ENCODE measurements around the gene CCT8L2. TPM values are rescaled to one million over a fixed set of nuclear protein-coding genes. Genes with fewer than 3 reads are reported as not detected.
"Not testable (repeated sequence)": the region's sequence is repeated elsewhere in the genome, so short reads cannot be mapped to it uniquely, and the experiment has no call there.

The CCT8L2 gene, protein sequence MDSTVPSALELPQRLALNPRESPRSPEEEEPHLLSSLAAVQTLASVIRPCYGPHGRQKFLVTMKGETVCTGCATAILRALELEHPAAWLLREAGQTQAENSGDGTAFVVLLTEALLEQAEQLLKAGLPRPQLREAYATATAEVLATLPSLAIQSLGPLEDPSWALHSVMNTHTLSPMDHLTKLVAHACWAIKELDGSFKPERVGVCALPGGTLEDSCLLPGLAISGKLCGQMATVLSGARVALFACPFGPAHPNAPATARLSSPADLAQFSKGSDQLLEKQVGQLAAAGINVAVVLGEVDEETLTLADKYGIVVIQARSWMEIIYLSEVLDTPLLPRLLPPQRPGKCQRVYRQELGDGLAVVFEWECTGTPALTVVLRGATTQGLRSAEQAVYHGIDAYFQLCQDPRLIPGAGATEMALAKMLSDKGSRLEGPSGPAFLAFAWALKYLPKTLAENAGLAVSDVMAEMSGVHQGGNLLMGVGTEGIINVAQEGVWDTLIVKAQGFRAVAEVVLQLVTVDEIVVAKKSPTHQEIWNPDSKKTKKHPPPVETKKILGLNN
- total RNA-seq (not detected), polyA plus RNA-seq (0.02 TPM)
- long read RNA-seq, donor 1 = 0 reads
- long read RNA-seq, donor 2 = 0 reads
- long read RNA-seq, donor 3, partial matches to known transcripts = 0 of 1 reads
- long read RNA-seq, donor 3, other reads (novel, unspliced or antisense) = 0 of 1 reads
- long read RNA-seq, donor 4 = 0 reads
- long read RNA-seq, donor 5 = 0 reads
- long read RNA-seq, donor 6 = 0 reads
- long read RNA-seq, donor 7 = 0 reads
- long read RNA-seq, donor 8 = 0 reads
- long read RNA-seq, donor 9, partial matches to known transcripts = 0 of 1 reads
- long read RNA-seq, donor 9, other reads (novel, unspliced or antisense) = 0 of 1 reads
- long read RNA-seq, donor 10 = 0 reads

- H3K9me3 ChIP-seq (ENCODE audit: control insufficient read depth in 2 of 2, insufficient read depth in 1 of 2, low read length in 1 of 2); DNase-seq (ENCODE audit: low read depth in 6 of 9, low spot score in 9 of 9); H3K4me1 ChIP-seq (ENCODE audit: control insufficient read depth in 2 of 2, insufficient read depth in 2 of 2, low read length in 2 of 2); H3K27me3 ChIP-seq (ENCODE audit: control insufficient read depth in 2 of 2, insufficient read depth in 1 of 2, low read length in 1 of 2); H3K4me3 ChIP-seq (ENCODE audit: low read length in 2 of 2); H3K27ac ChIP-seq (ENCODE audit: low read depth in 1 of 2, low read length in 1 of 2); H3K36me3 ChIP-seq (ENCODE audit: control insufficient read depth in 2 of 2, insufficient read depth in 2 of 2, low read length in 1 of 2): not testable (repeated sequence)
- WGBS = 91% methylated on average over 1 of the region's 1 CpG
These were observed at the start of gene CCT8L2 for GRCh38 chr22:16592710-16593109. Gene CCT8L2, minus strand, starts transcription at chr22:16592810. Its CDS starts 260 bp downstream, at chr22:16592550.

GRCh38 chr22:16635442-16635841 lies 42.8 kb upstream of the CCT8L2 start:
- not testable (repeated sequence) for H3K9me3 ChIP-seq (ENCODE audit: control insufficient read depth in 2 of 2, insufficient read depth in 1 of 2, low read length in 1 of 2); H3K4me1 ChIP-seq (ENCODE audit: control insufficient read depth in 2 of 2, insufficient read depth in 2 of 2, low read length in 2 of 2); H3K27ac ChIP-seq (ENCODE audit: low read depth in 1 of 2, low read length in 1 of 2); H3K27me3 ChIP-seq (ENCODE audit: control insufficient read depth in 2 of 2, insufficient read depth in 1 of 2, low read length in 1 of 2); H3K36me3 ChIP-seq (ENCODE audit: control insufficient read depth in 2 of 2, insufficient read depth in 2 of 2, low read length in 1 of 2); DNase-seq (ENCODE audit: low read depth in 6 of 9, low spot score in 9 of 9); H3K4me3 ChIP-seq (ENCODE audit: low read length in 2 of 2)
- WGBS = 85% methylated on average over 1 of the region's 1 CpG

DNA sequence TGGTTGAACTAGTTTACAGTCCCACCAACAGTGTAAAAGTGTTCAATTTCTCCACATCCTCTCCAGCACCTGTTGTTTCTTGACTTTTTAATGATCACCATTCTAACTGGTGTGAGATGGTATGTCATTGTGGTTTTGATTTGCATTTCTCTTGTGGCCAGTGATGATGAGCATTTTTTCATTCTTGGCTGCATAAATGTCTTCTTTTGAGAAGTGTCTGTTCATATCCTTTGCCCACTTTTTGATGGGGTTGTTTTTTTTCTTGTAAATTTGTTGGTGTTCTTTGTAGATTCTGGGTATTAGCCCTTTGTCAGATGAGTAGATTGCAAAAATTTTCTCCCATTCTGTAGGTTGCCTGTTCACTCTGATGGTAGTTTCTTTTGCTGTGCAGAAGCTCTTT lies 41.5 kb upstream of the CCT8L2 start:
- H3K36me3 ChIP-seq (ENCODE audit: control insufficient read depth in 2 of 2, insufficient read depth in 2 of 2, low read length in 1 of 2); H3K4me1 ChIP-seq (ENCODE audit: control insufficient read depth in 2 of 2, insufficient read depth in 2 of 2, low read length in 2 of 2); H3K27ac ChIP-seq (ENCODE audit: low read depth in 1 of 2, low read length in 1 of 2); H3K27me3 ChIP-seq (ENCODE audit: control insufficient read depth in 2 of 2, insufficient read depth in 1 of 2, low read length in 1 of 2); H3K4me3 ChIP-seq (ENCODE audit: low read length in 2 of 2); DNase-seq (ENCODE audit: low read depth in 6 of 9, low spot score in 9 of 9); H3K9me3 ChIP-seq (ENCODE audit: control insufficient read depth in 2 of 2, insufficient read depth in 1 of 2, low read length in 1 of 2): not testable (repeated sequence)

GRCh38 chr22:16628476-16628875 lies 35.9 kb upstream of the CCT8L2 start:
- H3K9me3 ChIP-seq (ENCODE audit: control insufficient read depth in 2 of 2, insufficient read depth in 1 of 2, low read length in 1 of 2); H3K27ac ChIP-seq (ENCODE audit: low read depth in 1 of 2, low read length in 1 of 2); H3K27me3 ChIP-seq (ENCODE audit: control insufficient read depth in 2 of 2, insufficient read depth in 1 of 2, low read length in 1 of 2); DNase-seq (ENCODE audit: low read depth in 6 of 9, low spot score in 9 of 9); H3K4me1 ChIP-seq (ENCODE audit: control insufficient read depth in 2 of 2, insufficient read depth in 2 of 2, low read length in 2 of 2); H3K4me3 ChIP-seq (ENCODE audit: low read length in 2 of 2); H3K36me3 ChIP-seq (ENCODE audit: control insufficient read depth in 2 of 2, insufficient read depth in 2 of 2, low read length in 1 of 2): not testable (repeated sequence)
- 98% methylated on average over 1 of the region's 1 CpG for WGBS

DNA sequence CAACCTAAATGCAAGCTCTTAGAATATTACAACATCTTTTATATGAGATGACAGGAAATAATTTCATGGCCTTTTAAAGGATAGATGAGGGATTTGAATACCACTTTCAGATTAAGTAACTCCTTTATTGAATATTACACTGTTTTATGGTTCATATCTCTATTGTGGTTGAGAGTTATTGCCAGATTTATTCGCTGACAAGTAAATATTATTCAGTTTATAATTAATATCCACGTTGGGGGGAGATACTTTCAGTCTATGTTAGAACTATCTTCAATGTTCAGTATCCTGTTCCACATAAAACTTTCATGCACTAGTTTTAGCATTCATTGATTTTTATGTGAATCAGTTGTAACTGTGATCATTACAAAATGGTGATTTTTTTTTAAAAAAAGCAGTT lies 32.4 kb upstream of the CCT8L2 start:
- not testable (repeated sequence) for H3K27ac ChIP-seq (ENCODE audit: low read depth in 1 of 2, low read length in 1 of 2); H3K27me3 ChIP-seq (ENCODE audit: control insufficient read depth in 2 of 2, insufficient read depth in 1 of 2, low read length in 1 of 2); DNase-seq (ENCODE audit: low read depth in 6 of 9, low spot score in 9 of 9); H3K4me3 ChIP-seq (ENCODE audit: low read length in 2 of 2); H3K4me1 ChIP-seq (ENCODE audit: control insufficient read depth in 2 of 2, insufficient read depth in 2 of 2, low read length in 2 of 2); H3K9me3 ChIP-seq (ENCODE audit: control insufficient read depth in 2 of 2, insufficient read depth in 1 of 2, low read length in 1 of 2); H3K36me3 ChIP-seq (ENCODE audit: control insufficient read depth in 2 of 2, insufficient read depth in 2 of 2, low read length in 1 of 2)
- WGBS = 79% methylated on average over 2 of the region's 2 CpGs

GRCh38 chr22:16623595-16623994 lies 31.0 kb upstream of the CCT8L2 start:
- not testable (repeated sequence) for DNase-seq (ENCODE audit: low read depth in 6 of 9, low spot score in 9 of 9); H3K27me3 ChIP-seq (ENCODE audit: control insufficient read depth in 2 of 2, insufficient read depth in 1 of 2, low read length in 1 of 2); H3K4me1 ChIP-seq (ENCODE audit: control insufficient read depth in 2 of 2, insufficient read depth in 2 of 2, low read length in 2 of 2); H3K36me3 ChIP-seq (ENCODE audit: control insufficient read depth in 2 of 2, insufficient read depth in 2 of 2, low read length in 1 of 2); H3K4me3 ChIP-seq (ENCODE audit: low read length in 2 of 2); H3K9me3 ChIP-seq (ENCODE audit: control insufficient read depth in 2 of 2, insufficient read depth in 1 of 2, low read length in 1 of 2); H3K27ac ChIP-seq (ENCODE audit: low read depth in 1 of 2, low read length in 1 of 2)

DNA sequence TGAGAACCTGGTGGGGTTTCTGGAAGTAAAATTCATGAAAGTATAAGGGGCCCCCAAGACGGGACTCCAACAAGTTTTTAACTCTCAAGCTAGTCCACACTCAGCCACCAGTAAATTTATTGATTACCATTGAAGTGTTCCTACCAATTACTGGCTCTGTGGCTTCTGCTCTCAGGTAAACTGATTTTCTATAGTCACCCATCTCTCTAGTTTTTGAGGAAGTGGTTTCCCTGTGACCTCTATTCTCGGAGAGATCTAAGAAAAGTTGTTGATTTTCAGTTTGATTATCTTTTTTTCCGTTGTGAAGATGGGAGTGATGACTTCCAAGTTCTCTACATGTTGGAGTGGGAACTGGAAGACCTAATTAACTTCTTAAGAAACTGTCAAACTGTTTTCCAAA lies 24.9 kb upstream of the CCT8L2 start:
- H3K27ac ChIP-seq (ENCODE audit: low read depth in 1 of 2, low read length in 1 of 2); H3K27me3 ChIP-seq (ENCODE audit: control insufficient read depth in 2 of 2, insufficient read depth in 1 of 2, low read length in 1 of 2); H3K36me3 ChIP-seq (ENCODE audit: control insufficient read depth in 2 of 2, insufficient read depth in 2 of 2, low read length in 1 of 2); H3K4me3 ChIP-seq (ENCODE audit: low read length in 2 of 2); DNase-seq (ENCODE audit: low read depth in 6 of 9, low spot score in 9 of 9); H3K9me3 ChIP-seq (ENCODE audit: control insufficient read depth in 2 of 2, insufficient read depth in 1 of 2, low read length in 1 of 2); H3K4me1 ChIP-seq (ENCODE audit: control insufficient read depth in 2 of 2, insufficient read depth in 2 of 2, low read length in 2 of 2): not testable (repeated sequence)
- 43% methylated on average over 3 of the region's 3 CpGs for WGBS

DNA sequence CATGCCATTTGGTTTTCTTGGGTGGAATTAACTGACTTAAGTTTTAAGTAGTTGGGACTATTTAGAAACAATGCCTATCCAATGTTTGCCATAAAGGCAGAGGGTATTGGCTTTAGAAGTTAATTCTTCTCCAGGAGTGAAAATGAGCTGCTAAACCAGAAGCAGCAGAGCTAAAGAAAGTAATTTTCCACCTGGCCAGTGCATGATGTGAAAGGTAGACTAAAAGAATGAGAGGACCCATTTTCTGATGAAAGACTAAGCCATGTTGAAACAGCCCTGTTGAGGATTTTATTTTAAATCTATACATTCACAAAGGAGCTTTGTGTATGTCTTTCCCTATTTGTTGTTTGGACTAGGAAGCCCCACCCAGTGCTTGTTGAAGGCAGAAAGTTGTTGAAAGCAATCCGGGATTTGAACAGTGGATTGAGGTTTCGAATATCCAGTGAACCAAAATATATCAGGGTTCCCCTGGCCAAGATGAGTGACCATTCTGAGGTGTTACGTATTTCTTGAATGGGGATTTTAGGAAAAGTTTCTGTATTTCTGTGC lies 23.9 kb upstream of the CCT8L2 start:
- not testable (repeated sequence) for H3K36me3 ChIP-seq (ENCODE audit: control insufficient read depth in 2 of 2, insufficient read depth in 2 of 2, low read length in 1 of 2); H3K27ac ChIP-seq (ENCODE audit: low read depth in 1 of 2, low read length in 1 of 2); H3K27me3 ChIP-seq (ENCODE audit: control insufficient read depth in 2 of 2, insufficient read depth in 1 of 2, low read length in 1 of 2); H3K9me3 ChIP-seq (ENCODE audit: control insufficient read depth in 2 of 2, insufficient read depth in 1 of 2, low read length in 1 of 2); H3K4me1 ChIP-seq (ENCODE audit: control insufficient read depth in 2 of 2, insufficient read depth in 2 of 2, low read length in 2 of 2); H3K4me3 ChIP-seq (ENCODE audit: low read length in 2 of 2); DNase-seq (ENCODE audit: low read depth in 6 of 9, low spot score in 9 of 9)
- WGBS = 96% methylated on average over 3 of the region's 3 CpGs

DNA sequence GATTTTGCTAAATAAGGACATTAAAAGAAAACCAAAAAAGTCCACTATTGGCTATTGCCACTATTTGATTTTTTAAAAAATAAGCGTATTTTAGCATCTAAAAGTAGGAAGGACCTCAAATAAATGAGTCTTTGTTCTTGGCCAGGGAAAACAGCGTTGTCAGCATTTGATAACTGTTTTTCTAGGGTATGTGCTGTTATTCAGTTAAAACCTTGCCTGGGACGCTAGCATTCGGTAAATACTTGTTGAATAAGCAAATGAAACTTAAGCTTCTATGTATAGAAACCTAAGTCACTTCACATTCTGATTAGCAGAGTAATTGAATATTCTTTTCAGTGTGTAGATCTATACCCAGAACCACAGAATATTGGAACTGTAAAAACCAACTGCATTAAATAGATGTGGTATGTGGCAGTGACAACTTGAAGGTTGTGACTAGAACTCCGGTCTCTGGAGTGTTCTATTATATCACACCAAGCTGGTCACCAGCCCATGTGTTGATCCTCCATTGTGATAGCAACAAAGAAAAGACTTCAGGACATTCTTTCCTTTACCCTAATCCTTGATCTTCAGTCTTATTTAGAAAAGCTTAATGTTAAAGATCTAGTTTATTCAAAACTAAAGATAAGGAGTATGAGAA lies 23.1 kb upstream of the CCT8L2 start:
- H3K9me3 ChIP-seq (ENCODE audit: control insufficient read depth in 2 of 2, insufficient read depth in 1 of 2, low read length in 1 of 2); H3K36me3 ChIP-seq (ENCODE audit: control insufficient read depth in 2 of 2, insufficient read depth in 2 of 2, low read length in 1 of 2); DNase-seq (ENCODE audit: low read depth in 6 of 9, low spot score in 9 of 9); H3K4me1 ChIP-seq (ENCODE audit: control insufficient read depth in 2 of 2, insufficient read depth in 2 of 2, low read length in 2 of 2); H3K27me3 ChIP-seq (ENCODE audit: control insufficient read depth in 2 of 2, insufficient read depth in 1 of 2, low read length in 1 of 2); H3K4me3 ChIP-seq (ENCODE audit: low read length in 2 of 2); H3K27ac ChIP-seq (ENCODE audit: low read depth in 1 of 2, low read length in 1 of 2): not testable (repeated sequence)
- 95% methylated on average over 5 of the region's 5 CpGs for WGBS
